Thymus (tissue), 11 donors: ENCODE results near the gene ZAP70. TPM values are rescaled to one million over a fixed set of nuclear protein-coding genes. Genes with fewer than 3 reads are reported as not detected.
A peak's percentile ranks its signal among the peaks of the same experiment; 100 is the strongest.

Experiments
- DNase-seq, 9 donors: peaks; one replicate each; pipeline ENCODE4 v3.0.0-alpha.2; 2013; ENCODE audit warnings: low spot score in 9 of 9, low read depth in 6 of 9, missing footprints in 1 of 9
- H3K27ac ChIP-seq, 2 donors: one replicate each; pipeline ENCODE4 v1.5.1; 2013; ENCODE audit warnings: control low read depth in 1 of 2, low read depth in 1 of 2, low read length in 1 of 2, mild to moderate bottlenecking in 1 of 2, moderate library complexity in 1 of 2
- H3K27me3 ChIP-seq, 2 donors: one replicate each; pipeline ENCODE4 v1.5.1; 2013; ENCODE audit warnings: low read length in 1 of 2; ENCODE audit not compliant: control insufficient read depth in 2 of 2, insufficient read depth in 1 of 2
- H3K36me3 ChIP-seq, 2 donors: one replicate each; pipeline ENCODE4 v1.5.1; 2013; ENCODE audit warnings: low read length in 1 of 2, mild to moderate bottlenecking in 1 of 2, moderate library complexity in 1 of 2; ENCODE audit not compliant: control insufficient read depth in 2 of 2, insufficient read depth in 2 of 2
- H3K4me1 ChIP-seq, 2 donors: one replicate each; pipeline ENCODE4 v1.5.1; 2013; ENCODE audit warnings: low read length in 2 of 2; ENCODE audit not compliant: control insufficient read depth in 2 of 2, insufficient read depth in 2 of 2
- H3K4me3 ChIP-seq, 2 donors: one replicate each; pipeline ENCODE4 v1.5.1; 2013; ENCODE audit warnings: low read length in 2 of 2, control low read depth in 1 of 2, mild to moderate bottlenecking in 1 of 2
- H3K9me3 ChIP-seq, 2 donors: one replicate each; pipeline ENCODE4 v1.5.1; 2013; ENCODE audit warnings: low read length in 1 of 2, mild to moderate bottlenecking in 1 of 2; ENCODE audit not compliant: control insufficient read depth in 2 of 2, insufficient read depth in 1 of 2
- WGBS: extraction: QIAGEN DNeasy Blood & Tissue Kit; methylation state at CpG from one replicate; pipeline ENCODE4 v1.1.7; 2013; 5-methylcytosine and 5-hydroxymethylcytosine counted together
- polyA plus RNA-seq: library from polyadenylated mRNA; stranded (reverse); fragments of 200-250 nt; gene quantifications from one replicate; pipeline ENCODE4 v1.2.3, GENCODE V29; 2013
- total RNA-seq: library from RNA; stranded (reverse); fragments of 120-200 nt; gene quantifications from one replicate; pipeline ENCODE4 v1.2.4, GENCODE V29; 2013
- donor health status: healthy.

The ZAP70 gene
- total and polyA plus RNA-seq, 2 donors: 160 to 217 TPM

- peaks cover 0 to 3% of the 10 kb centered on the region in 2 donors for H3K9me3 ChIP-seq
- peaks cover 68 to 82% of the 10 kb centered on the region in 2 donors for H3K36me3 ChIP-seq
- DNase-seq: no peak
- H3K4me3 ChIP-seq: no peak overlapping the region
- H3K27me3 ChIP-seq: no peaks in the 10 kb centered on the region
- 97% methylated on average over 31 of the region's 31 CpGs for WGBS
- H3K4me1 ChIP-seq: peaks cover 4 to 10% of the 10 kb centered on the region in 2 donors
- H3K27ac ChIP-seq: no peak overlapping the region
Measured at GRCh38 chr2:97724946-97725688, 11.7 kb downstream of the ZAP70 start.

DNA sequence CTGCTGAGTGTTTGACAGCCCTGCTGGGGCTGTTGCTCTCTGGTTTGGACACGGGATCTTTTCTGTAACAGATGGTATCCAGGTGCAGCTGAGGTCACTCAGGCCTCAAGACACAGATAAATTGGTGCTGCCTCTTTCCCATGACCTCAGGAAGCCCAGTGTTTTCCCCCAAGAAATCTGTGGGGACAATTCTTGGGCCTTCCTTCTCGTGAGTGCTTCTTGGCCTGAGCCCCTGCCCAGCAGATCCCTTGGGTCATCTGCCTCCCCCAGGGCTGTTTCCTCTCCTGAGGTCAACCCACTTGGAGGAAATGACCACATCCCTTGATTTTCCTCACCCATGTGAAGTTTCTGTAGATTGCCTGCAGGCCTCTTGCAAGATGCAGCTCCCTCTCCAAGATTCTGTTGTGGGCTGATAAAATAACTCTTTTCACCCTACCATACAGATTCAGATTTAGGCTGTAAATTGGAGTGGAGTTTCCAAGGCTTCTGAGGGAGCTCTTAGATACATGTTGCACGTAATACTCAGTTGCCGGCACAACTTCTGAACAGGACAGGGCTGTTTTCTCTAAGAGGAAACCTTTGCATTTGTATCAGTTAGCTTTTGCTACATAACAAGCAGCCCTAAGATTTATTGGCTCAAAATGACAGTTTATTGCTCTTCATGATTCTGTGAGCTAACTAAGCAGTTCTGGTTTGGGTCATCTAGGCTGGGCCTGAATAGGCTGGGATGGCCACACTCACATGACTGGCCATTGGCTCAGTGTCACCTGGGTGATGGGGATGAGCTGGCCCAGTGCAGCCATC is 13.1 kb downstream of the ZAP70 start:
- Histone ChIP-seq H3K9me3 (peaks cover 0 to 6% of the 10 kb centered on the region in 2 donors), H3K27me3 (no peaks in the 10 kb centered on the region), H3K36me3 (peaks cover 72 to 82% of the 10 kb centered on the region in 2 donors), H3K4me1 (peaks cover 0 to 5% of the 10 kb centered on the region in 2 donors), H3K27ac (no peak overlapping the region), H3K4me3 (no peak overlapping the region)
- DNase-seq: no peak
- 71% methylated on average over 4 of the region's 4 CpGs for WGBS

DNA sequence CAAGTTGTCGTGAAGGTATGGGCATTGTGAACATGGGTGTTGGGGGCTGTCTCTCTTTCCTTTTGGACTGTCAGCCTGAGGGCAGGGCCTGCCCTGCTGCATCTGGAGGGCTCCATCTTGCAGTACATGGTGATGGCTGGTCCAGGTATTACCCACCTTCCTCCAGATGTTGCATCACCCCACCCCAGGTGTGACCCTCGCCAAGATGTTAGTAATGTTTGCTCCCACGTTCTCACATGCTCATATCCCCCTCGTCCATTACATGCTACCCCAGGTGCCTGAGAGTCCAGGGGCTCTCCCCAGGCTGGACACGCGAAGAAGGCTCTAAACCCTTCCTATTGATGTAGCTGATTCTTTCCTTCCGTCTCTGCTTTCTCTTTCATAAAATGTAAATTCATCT is 13.9 kb downstream of the ZAP70 start:
- Histone ChIP-seq H3K9me3 (peaks cover 0 to 7% of the 10 kb centered on the region in 2 donors), H3K4me3 (no peak overlapping the region), H3K4me1 (peaks cover 0 to 3% of the 10 kb centered on the region in 2 donors), H3K36me3 (peaks cover 80 to 88% of the 10 kb centered on the region in 2 donors), H3K27me3 (no peaks in the 10 kb centered on the region), H3K27ac (no peak overlapping the region)
- no peak for DNase-seq
- 98% methylated on average over 7 of the region's 7 CpGs for WGBS

- peak overlapping the region in 1 of 2 donors; percentile 46 for H3K27ac ChIP-seq
- 90% methylated on average over 12 of the region's 12 CpGs for WGBS
- no peak overlapping the region for H3K4me3 ChIP-seq
- H3K36me3 ChIP-seq: peaks cover 86 to 95% of the 10 kb centered on the region in 2 donors
- H3K4me1 ChIP-seq: peaks cover 0 to 3% of the 10 kb centered on the region in 2 donors
- H3K27me3 ChIP-seq: no peaks in the 10 kb centered on the region
- peaks cover 0 to 9% of the 10 kb centered on the region in 2 donors for H3K9me3 ChIP-seq
- no peak for DNase-seq
Measured at GRCh38 chr2:97728091-97728731, 14.8 kb downstream of the ZAP70 start.

DNA sequence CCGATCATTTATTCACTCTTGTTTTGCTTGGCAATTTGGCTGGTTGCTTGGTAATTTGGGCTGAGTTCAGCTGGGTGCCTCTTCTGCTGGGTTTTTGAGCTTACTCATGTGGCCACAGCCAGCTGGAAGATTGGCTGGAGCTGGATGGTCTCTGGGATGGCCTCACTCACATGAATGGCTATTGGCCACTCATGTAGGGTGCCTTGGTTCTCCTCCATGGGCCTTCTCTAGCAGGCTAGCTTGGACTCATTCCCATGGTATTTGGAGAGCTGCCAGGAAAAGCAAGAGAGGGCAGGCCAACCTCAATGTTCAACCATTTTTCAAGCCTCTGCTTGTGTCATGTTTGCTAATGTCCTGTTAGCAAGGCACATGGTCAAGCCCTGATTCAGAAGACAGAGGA is 16.9 kb downstream of the ZAP70 start:
- H3K4me3 ChIP-seq: no peak overlapping the region
- no peak for DNase-seq
- H3K27ac ChIP-seq: no peak overlapping the region
- peaks cover 86 to 95% of the 10 kb centered on the region in 2 donors for H3K36me3 ChIP-seq
- no peaks in the 10 kb centered on the region for H3K27me3 ChIP-seq
- peaks cover 0 to 9% of the 10 kb centered on the region in 2 donors for H3K9me3 ChIP-seq
- WGBS: 94% methylated on average over 1 of the region's 1 CpG
- peaks cover 0 to 3% of the 10 kb centered on the region in 2 donors for H3K4me1 ChIP-seq

- DNase-seq: no peak
- H3K27ac ChIP-seq: no peak overlapping the region
- peaks cover 0 to 3% of the 10 kb centered on the region in 2 donors for H3K4me1 ChIP-seq
- WGBS: 97% methylated on average over 12 of the region's 12 CpGs
- no peak overlapping the region for H3K4me3 ChIP-seq
- H3K27me3 ChIP-seq: no peaks in the 10 kb centered on the region
- peaks cover 84 to 94% of the 10 kb centered on the region in 2 donors for H3K36me3 ChIP-seq
- H3K9me3 ChIP-seq: peaks cover 0 to 9% of the 10 kb centered on the region in 2 donors
Measured at GRCh38 chr2:97731274-97732020, 18.1 kb downstream of the ZAP70 start.

DNA sequence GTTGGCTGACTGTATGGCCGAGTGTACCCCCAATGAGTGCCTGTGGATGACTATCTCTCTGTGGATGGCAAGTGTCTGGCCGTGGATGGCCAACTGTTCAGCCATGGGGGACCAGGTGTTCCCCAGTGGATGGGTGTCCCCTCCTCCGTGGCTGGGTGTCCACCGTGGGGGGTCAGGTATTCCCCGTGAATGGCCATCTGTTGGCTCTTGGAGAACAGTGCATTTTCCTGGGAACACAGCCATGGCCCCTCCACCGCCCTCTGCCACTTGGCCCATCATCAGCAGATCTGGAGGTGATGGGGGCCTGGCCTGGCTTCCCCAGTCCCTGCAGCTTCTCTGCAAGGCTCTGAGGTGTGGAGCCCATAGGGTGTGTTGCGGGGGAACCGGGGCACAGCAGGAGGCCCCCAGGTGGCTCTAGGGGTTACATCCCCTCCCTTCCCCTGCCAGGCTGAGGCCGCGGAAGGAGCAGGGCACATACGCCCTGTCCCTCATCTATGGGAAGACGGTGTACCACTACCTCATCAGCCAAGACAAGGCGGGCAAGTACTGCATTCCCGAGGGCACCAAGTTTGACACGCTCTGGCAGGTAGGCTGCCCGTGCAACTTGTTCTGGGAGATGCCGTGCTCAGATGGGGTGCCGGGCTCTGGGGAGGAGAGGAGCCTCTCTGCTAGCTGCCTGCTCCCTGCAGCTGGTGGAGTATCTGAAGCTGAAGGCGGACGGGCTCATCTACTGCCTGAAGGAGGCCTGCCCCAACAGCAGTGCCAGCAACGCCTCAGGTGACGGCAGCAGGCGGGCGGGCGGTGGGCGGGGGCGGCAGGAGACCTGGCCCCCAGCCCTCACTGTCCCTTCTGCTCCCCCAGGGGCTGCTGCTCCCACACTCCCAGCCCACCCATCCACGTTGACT is 19.3 kb downstream of the ZAP70 start:
- Histone ChIP-seq H3K4me1 (peaks cover 0 to 2% of the 10 kb centered on the region in 2 donors), H3K27me3 (no peaks in the 10 kb centered on the region), H3K36me3 (peaks cover 84 to 93% of the 10 kb centered on the region in 2 donors), H3K4me3 (no peak overlapping the region), H3K27ac (no peak overlapping the region), H3K9me3 (peaks cover 0 to 9% of the 10 kb centered on the region in 2 donors)
- DNase-seq: no peak
- 99% methylated on average over 28 of the region's 28 CpGs for WGBS
